NCI-H2171 treated with DMSO at 0.1 percent for 48 hours (cell line): ENCODE data around the gene ITSN1.
A peak's percentile ranks its signal among the peaks of the same experiment; 100 is the strongest.

Source experiments
- DNase-seq: peaks from one replicate; lab custom pipeline; 2025; lab: John Stamatoyannopoulos, UW

Gene ITSN1

DNA sequence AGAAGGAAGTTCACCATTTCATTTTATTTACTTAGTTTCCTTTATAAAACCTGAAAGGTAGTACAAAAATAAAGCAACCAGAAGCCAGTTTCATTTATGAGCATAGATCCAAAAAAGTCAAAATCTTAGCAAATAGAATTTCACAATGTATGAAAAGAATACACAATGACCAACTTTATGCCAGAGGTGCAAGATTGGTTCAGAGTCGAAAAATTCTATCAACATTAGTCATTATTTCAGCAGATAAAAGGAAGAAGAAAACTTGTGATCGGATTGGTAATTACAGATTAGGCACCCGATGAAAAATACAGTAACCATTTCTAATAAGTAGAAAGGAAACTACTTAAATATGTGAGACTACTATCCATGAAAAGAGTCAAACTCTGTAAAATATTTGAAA, 89.1 kb downstream of the ITSN1 start:
- no peak for DNase-seq

DNA sequence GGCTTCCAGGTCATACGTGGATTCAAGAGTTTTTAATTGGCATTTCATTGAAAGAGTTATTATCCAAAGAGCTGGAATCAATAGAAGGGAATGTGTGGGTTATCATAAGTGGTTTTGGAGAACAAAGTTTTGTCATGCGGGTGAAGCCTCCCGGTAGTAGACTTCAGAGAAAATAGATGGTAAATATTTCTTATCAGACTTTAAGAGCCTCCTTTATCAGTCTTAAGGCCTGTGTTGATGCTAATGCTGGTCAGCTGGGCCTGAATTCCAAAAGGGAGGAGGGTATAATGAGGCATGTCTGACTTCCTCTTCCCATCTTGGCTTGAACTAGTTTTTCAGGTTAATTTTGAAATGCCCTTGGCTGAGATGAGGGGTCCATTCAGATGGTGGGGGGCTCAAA, 89.7 kb downstream of the ITSN1 start:
- DNase-seq: no peak

DNA sequence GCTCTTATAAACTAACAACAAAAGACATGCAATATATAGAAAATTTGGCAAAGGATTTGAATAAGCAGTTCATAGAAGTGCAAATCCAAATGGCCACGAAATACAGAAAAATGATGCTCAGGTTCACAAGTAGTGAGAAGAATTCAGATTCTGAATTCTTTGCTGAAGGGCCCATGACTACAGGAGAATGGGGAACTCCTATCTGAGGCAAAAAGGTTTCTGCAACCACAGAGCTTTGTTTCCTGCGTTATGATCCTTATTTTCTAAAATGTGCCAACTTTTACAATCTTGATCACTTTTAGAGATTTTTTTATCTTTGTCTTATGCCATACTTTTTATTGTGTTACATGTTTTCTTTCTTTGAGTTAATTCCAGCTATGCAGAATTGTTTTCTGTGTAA, 91.3 kb downstream of the ITSN1 start:
- no peak for DNase-seq

DNA sequence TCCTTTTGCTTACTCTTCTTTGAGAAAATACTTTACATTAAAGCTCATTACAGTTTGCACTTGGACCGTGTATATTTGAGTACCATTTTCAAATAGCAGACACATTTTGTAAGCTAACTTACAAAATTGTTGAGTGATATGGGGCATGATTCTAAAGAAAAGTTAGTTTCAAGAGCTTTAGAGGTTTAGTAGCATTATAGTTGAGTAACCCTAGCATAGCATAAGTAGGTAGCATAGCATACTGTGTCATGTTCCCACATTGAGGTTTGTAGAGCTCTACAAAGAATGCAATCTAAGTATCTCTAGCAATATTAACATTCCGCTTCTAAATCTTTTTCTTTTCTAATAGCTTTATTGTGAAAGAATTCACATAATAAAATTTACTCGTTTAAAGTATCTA, 92.0 kb downstream of the ITSN1 start:
- DNase-seq: no peak

DNA sequence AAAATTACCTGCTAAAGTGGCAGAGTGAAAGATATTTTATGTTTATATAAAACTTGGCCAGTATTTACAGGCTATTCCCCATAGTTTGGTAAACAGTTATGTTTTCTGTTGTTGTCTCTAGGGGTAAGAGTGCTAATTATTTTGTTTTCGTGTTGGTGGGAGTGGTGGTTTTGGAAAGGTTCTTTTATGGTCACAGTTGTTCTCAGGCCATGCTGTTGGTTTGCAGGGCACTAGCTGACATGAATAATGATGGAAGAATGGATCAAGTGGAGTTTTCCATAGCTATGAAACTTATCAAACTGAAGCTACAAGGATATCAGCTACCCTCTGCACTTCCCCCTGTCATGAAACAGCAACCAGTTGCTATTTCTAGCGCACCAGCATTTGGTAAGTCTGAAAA, 92.5 kb downstream of the ITSN1 start:
- no peak for DNase-seq

DNA sequence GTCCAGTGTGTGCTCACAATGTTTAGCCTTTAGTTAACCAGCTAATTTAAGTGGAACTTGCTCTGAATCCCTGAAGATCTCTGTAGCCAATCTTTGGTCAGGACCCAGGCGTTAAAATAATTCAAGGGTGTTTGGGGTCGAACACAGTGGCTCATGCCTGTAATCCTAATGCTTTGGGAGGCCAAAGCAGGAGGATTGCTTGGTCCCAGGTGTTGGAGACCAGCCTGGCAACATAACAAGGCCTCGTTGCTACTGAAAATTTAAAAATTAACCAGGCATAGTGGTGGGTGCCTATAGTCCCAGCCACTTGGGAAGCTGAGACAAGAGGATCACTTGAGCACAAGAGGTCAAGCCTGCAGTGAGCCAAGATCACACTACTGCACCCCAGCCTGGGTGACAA, 94.3 kb downstream of the ITSN1 start:
- no peak for DNase-seq

DNA sequence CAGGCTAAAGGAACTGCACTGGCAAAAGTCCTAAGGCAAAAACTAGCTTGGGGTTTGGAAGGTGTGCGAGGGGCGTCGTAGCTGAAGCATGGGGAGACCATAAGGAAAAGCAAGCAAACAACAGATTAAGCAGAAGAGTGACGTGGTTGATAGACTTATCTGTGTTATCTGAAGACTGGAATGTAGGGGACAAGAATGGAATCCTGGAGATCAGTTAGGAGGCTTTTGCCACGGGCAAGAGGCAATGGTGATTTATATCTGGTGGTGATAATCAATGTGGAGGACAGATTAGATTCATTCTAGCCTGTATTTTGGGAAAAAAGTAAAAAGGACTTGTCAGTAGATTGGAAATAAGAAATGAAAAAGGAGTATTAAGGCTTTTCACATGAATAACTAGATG, 97.4 kb downstream of the ITSN1 start:
- DNase-seq: no peak

DNA sequence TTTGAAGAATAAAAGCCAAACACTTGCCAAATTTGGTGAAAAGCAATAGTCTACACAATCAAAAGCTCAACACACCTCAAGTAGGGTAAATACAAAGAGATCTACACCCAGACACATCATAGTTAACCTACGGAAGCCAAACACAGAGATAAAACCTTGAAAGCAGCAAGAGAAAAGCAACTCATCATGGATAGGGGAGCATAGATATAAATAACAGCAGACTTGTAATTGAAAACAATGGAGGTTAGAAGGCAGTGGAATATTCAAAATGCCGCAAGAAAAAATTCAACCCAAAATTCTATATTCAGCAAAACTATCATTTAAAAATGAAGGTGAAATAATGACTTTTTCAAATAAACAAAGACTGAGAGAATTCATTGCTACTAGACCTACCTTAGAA, 105.1 kb downstream of the ITSN1 start:
- DNase-seq: no peak

DNA sequence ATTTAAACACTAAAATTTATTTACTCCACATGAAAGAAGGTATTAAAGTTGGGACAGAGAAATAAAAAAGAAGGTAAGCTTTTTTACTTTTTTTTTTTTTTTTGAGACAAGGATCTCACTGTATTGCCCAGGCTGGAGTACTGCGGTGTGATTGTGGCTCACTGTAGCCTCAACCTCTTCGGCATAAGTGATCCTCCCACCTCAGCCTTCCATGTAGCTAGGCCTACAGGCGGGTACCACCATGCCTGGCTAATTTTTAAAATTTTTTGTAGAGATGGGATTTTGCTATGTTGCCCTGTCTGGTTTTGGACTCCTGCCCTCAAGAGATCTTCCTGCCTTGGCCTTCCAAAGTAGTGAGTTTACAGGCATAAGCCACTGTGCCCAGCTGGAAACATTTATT, 106.6 kb downstream of the ITSN1 start:
- no peak for DNase-seq

DNA sequence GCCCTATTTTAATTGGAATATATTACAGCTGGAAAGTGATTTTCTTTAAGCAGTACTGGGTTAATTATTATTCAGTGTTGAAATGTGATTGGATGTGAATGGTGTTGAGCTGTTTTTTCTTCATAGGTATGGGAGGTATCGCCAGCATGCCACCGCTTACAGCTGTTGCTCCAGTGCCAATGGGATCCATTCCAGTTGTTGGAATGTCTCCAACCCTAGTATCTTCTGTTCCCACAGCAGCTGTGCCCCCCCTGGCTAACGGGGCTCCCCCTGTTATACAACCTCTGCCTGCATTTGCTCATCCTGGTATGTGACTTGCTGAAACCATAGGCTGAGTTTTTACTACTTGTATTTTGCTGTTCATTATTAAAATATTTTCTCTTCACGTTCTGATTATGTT, 107.7 kb downstream of the ITSN1 start:
- peak; percentile 16 for DNase-seq

DNA sequence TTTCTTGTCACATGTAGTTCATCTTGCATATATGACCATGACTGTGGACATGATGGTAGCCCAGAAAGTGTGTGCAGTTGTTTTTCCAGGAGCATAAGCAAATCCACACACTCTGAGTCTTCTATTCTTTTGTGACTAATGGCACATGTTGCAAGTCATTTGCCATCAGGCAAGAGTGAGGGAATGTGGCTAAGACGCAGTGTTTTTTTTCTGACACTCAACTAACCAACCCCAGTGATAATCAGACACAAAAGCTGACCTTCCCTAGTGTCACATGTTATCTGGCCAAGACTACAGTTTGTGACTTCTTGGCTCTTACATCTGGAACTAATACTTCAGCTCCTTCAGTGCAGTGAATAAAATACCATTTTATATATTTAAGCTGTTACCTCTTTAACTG, 108.8 kb downstream of the ITSN1 start:
- no peak for DNase-seq

DNA sequence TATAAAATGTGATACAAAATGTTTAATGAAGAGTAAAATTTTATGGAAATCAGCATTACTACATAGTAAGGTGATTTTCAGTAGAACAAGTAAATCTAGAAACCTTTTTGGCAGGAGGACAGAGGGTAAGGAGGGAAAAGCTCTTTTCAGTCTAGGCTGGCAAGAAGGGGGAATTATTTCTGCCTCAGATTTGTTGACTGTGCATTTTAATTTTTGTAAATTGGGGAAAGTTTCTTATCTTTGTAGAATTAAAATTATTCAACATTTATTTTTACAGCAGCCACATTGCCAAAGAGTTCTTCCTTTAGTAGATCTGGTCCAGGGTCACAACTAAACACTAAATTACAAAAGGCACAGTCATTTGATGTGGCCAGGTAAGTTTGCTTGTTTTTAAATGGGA, 109.2 kb downstream of the ITSN1 start:
- DNase-seq: no peak

DNA sequence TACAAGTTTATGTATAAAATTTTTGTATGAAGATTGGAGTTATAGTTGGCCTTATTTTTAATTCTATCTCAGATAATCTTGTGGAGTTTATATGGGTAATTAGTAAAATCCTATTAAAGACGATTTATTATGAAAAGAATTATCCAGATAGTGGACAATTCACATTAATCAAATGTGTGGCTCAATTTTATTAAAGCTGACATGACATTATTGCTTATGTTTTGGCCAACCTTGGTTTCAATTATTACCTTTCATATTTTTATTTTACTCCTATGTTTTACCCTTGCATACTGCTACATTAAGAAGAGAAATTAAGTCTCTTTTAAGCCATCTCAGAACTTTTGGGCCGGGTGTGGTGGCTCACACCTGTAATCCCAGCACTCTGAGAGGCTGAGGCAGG, 110.0 kb downstream of the ITSN1 start:
- no peak for DNase-seq

DNA sequence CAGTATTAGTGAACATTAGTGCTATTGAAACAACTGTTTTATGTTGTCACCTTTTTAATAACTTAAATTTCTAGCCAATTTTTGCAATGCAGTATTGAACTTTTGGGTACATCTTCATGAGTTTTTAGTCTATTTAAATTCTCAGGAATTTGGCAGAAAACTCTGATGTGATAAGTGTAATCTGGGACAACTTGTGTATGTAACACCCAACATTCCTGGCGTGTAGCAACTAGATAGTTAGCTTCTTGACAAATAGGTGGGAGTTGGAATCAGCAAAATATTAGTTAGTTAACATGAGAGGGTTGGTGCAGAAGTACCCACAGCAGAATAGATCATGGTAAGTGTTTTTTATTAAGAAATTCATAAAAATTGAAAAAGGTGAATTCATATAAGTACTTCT, 111.6 kb downstream of the ITSN1 start:
- no peak for DNase-seq

DNA sequence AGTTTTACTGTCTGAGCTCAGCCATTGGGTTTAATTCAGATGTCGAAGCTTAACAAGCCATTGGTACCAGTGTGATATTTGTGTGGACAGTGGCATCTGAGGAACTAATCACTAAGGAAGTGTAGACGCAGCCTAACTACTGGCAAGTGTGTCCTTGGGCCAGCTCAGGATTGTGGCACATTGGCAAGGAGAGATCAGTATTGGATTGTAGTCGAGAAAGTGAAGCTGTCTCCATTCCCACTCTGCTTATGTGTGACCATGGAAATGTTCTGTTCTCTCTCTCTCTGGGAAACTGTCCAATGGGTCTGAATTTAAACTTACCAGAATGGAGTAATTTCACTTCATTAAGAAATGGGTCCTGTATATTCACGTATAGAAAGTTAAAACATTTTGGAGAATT, 112.2 kb downstream of the ITSN1 start:
- DNase-seq: no peak

DNA sequence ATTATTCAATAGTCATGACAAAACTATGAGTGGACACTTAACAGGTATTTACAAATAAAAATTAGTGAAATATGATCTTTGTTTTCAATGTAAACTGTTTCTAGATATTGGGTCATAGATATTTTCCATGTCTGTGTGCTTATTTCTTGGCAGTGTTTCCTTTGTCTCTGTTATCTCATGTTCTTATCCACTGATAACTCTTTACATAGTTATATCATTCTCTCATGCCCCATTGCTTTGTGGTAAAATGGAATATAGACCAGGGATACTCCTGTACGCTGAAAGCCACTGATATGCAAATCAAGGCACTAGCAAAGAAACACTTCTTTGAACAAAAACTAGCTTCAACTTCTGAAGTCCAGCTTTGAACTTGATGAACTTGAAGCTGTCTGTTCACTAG, 113.1 kb downstream of the ITSN1 start:
- no peak for DNase-seq

DNA sequence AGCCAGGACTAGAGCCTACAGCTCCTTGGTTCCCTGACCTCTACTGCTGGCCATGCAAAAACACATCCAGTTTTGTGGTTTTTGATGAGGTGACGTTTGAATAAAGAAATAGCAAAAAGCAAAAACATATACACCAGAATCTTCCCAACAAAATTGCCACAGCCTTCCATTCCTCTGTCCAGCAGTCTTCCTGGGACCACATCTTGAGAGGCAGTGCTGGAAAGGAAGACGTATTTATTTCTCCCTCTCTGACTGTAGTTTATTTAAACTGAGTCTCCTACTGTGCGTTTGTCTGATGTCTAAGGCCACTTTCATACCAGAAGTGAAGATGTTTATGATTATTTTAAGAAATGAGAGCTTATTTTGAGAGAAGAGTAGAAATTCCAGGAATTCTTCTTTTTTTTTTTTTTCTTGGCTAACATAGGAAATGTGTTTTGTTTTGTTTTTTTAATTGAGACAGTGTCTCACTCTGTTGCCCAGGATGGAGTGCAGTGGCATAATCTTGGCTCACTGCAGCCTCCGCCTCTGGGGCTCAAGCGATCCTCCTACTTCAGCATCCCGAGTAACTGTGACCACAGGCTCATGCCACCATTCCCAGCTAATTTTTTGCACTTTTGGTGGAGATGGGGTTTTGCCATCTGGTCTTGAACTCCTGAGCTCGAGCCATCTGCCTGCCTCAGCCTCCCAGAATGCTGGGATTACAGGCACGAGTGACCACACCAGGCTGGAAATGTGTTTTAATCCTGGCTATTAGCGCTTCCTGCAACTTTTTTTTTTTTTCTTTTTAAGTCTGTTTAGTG, 118.5 kb downstream of the ITSN1 start:
- DNase-seq: peak; percentile 10

DNA sequence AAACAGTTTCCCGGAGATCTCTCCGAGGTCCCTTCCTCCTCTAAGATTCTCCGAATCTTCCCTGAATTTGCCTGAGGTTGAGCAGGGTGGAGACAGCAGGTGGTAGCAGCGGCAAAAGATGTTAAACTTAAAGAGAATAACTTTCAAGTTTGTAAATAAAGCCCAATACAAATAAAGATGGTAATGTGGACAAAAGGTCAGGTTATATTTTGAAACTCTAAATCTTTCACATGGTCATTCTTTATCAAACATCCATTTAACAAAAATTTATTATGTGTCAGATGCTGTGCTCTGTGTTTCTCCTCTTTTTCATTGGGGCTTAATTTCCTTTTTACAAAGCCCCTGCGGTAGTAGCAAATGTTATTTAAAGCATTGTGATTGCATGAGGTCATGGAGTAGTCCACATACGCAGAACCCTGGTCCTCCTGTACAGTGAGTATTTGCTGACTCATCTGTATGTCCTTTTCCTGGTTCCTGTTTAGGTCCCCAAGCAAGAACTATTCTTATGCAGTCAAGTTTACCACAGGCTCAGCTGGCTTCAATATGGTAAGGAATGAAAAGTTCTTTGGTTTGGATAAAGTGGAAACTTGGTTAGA, 119.2 kb downstream of the ITSN1 start:
- no peak for DNase-seq

DNA sequence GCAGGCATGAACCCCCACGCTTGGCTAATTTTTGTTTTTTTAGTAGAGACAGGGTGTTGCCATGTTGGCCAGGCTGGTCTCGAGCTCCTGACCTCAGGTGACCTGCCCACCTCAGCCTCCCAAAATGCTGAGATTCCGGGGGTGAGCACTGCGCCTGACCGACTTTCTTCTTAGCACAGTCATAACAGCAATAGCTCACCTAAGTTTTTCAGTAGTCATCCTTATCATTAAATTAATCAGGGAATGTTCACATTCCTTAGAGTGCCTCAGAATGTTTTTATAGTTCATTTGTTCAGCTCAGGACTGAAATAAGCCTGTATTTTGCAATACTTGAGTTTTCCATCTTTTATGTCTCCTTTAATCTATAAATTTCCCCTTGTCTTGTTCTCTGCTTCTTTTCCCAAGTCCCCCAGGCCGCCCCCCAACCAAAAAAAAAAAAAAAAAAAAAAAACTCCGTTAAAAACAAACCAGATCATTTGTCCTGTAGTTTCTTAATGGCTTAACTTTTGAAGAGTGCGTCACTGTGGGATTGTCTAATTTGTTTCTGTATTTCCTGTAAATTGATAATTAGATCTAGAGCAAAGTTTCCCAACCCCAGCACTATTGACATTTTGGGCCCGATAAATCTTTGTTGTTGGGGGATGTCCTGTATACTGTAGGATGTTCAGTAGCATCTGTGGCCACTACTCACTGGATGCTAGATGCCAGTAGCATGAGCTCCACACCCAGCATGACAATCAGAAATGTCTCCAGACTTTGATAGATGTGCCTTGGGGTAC, 120.7 kb downstream of the ITSN1 start:
- DNase-seq: no peak

DNA sequence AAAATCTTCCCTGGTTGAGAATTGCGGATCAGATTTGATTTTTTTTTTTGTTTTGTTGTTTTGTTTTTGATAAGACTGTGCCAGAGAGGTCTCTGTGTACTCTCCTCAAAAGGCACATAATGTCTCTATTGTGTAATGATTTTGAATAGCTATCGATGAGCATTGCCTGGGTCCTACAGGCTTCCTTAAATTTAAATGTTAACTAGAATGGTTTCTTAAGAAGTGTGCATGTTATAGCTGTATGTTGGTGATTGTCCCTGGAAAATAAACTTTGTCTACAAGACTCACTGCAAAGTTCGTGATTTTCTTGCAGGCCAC, 121.2 kb downstream of the ITSN1 start:
- DNase-seq: no peak

DNA sequence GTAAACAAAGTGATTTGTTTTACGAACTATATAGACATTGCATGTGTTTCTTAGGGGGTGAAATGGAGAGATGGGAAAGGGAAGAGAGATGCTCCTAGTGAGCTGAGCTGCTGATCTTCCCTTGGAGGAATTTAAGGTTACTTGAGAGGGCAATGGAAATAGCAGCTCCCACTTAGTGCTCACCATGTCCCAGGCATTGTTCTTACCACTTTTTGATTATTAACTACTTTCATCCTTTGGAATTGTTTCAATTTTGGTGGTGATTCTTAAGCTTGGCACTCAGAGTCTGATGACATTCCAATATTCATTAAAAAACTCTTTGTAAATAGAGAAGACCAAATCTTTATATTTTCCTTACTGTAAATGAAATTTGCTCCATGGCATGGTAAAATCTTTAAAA, 124.9 kb downstream of the ITSN1 start:
- DNase-seq: no peak

DNA sequence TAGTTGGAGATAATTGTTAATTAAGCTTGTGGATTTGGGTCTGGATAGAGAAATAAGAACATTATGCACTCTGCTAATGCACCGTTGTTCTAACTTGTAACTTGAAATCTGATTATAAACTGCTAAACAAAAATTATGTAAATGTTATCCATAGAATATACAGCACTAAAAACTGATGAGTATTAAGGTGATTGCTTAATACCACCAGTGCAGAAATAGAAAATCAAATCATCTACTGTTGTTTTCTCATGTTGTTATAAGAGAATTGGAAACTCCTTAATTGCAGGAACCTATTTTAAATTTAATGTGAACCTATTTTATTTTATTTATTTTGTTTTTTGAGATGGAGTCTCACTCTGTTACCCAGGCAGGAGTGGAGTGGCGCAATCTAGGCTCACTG, 125.7 kb downstream of the ITSN1 start:
- DNase-seq: no peak

DNA sequence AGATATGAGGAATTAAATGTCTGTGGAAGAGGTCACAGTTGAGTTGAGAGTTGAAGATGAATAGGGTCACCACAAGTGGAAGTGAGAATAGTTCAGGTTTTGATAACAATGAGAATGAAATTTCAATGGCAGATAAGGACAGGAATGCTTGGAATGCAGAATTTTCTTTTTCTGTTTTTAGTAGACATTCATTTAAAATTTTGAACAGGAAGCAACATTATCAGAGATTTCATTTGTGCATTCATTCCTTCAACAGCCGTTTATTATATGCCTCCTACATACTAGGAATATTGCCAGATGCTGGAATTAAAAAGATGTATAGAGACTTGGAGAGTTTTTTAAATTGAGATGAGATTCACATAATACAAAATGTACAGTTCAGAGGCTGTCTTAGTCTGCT, 126.8 kb downstream of the ITSN1 start:
- no peak for DNase-seq

DNA sequence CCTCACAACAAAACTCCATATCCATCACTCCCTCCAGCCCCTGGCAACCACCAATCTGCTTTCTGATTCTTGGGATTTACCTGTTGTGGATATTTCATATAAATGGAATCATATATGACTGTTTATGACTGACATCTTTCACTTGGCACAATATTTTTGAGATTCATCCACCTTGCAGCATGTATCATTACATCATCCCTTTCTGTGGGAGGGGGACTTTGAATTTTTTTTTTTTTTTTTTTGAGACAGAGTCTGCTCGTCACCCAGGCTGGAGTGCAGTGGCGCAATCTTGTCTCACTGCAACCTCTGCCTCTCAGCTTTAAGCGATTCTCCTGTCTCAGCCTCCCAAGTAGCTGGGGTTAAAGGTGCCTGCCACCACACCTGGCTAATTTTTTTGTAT, 128.2 kb downstream of the ITSN1 start:
- no peak for DNase-seq
